RWPE2 (cell line): ENCODE data around the gene SNAPC1.

ENCODE experiments used
- ATAC-seq: fragments of 200-7000 bp; cut with Tn5 transposase; 3 replicates; pipeline ENCODE4 v1.9.1; 2021; ENCODE audit warnings: low read depth
- DNase-seq: peaks from one replicate; pipeline ENCODE4 v3.0.0-alpha.2; 2020; ENCODE audit warnings: low spot score
- H3K27ac ChIP-seq: fragments of 450-650 bp; 2 replicates; pipeline ENCODE4 v1.5.1; 2017; ENCODE audit warnings: mild to moderate bottlenecking; ENCODE audit not compliant: poor library complexity, severe bottlenecking
- H3K27me3 ChIP-seq: fragments of 250-450 bp; sonication (Bioruptor Pico); 2 replicates; pipeline ENCODE4 v1.5.1; 2021; ENCODE audit warnings: mild to moderate bottlenecking, moderate library complexity; ENCODE audit not compliant: insufficient read depth, poor library complexity, severe bottlenecking
- H3K36me3 ChIP-seq: fragments of 250-450 bp; sonication (Bioruptor Pico); 2 replicates; pipeline ENCODE4 v1.5.1; 2020; ENCODE audit warnings: low read depth, mild to moderate bottlenecking, moderate library complexity
- H3K4me1 ChIP-seq: fragments of 250-450 bp; sonication (Bioruptor Pico); 2 replicates; pipeline ENCODE4 v1.5.1; 2021; ENCODE audit warnings: mild to moderate bottlenecking, moderate library complexity; ENCODE audit not compliant: insufficient read depth, poor library complexity, severe bottlenecking
- H3K4me3 ChIP-seq: fragments of 250-450 bp; sonication (Bioruptor Pico); 2 replicates; pipeline ENCODE4 v1.5.1; 2021; ENCODE audit warnings: mild to moderate bottlenecking, moderate library complexity; ENCODE audit not compliant: severe bottlenecking
- H3K9me3 ChIP-seq: fragments of 250-450 bp; sonication (Bioruptor Pico); 2 replicates; pipeline ENCODE4 v1.5.1; 2021; ENCODE audit warnings: mild to moderate bottlenecking, moderate library complexity; ENCODE audit not compliant: severe bottlenecking
- CTCF ChIP-seq: fragments of 450-650 bp; IDR thresholded peaks from one replicate; pipeline ENCODE4 v1.5.1; 2017; ENCODE audit warnings: mild to moderate bottlenecking, moderate library complexity; ENCODE audit not compliant: poor library complexity, severe bottlenecking

SNAPC1 gene

GRCh38 chr14:61719344-61720293 is 42.6 kb upstream of the SNAPC1 start:
- ATAC-seq (no peak), DNase-seq (no peak)
- Histone ChIP-seq H3K36me3 (peaks cover 92% of the 10 kb centered on the region), H3K4me1 (peaks cover 75% of the 10 kb centered on the region), H3K27me3 (no peaks in the 10 kb centered on the region), H3K27ac (peak overlapping the region; percentile 46), H3K9me3 (no peaks in the 10 kb centered on the region), H3K4me3 (no peak overlapping the region)
- TF ChIP-seq CTCF, result no peak

- Histone ChIP-seq H3K4me3 (no peak overlapping the region), H3K4me1 (peaks cover 69% of the 10 kb centered on the region), H3K36me3 (peaks cover 97% of the 10 kb centered on the region), H3K27me3 (no peaks in the 10 kb centered on the region), H3K9me3 (no peaks in the 10 kb centered on the region), H3K27ac (peak overlapping the region; percentile 46)
- ATAC-seq (no peak; the same call in 2 of the 3 replicates), DNase-seq (no peak)
- no peak for TF ChIP-seq CTCF
Observed at GRCh38 chr14:61720294-61720661, 41.9 kb upstream of the SNAPC1 start.

GRCh38 chr14:61720741-61721140 is 41.5 kb upstream of the SNAPC1 start:
- no peak overlapping the region for H3K4me3 ChIP-seq

GRCh38 chr14:61724133-61724532 is 38.1 kb upstream of the SNAPC1 start:
- Histone ChIP-seq H3K9me3 (no peaks in the 10 kb centered on the region), H3K4me3 (no peak overlapping the region), H3K4me1 (peaks cover 42% of the 10 kb centered on the region), H3K27me3 (no peaks in the 10 kb centered on the region), H3K36me3 (peaks cover 100% of the 10 kb centered on the region), H3K27ac (peak overlapping the region; percentile 46)
- no peak for ATAC-seq
- no peak for TF ChIP-seq CTCF
- no peak for DNase-seq

More at GRCh38 chr14:61720741-61721140, 41.5 kb upstream of the SNAPC1 start:
- no peaks in the 10 kb centered on the region for H3K9me3 ChIP-seq
- peak overlapping the region; percentile 46 for H3K27ac ChIP-seq
- no peak for DNase-seq
- H3K27me3 ChIP-seq, result no peaks in the 10 kb centered on the region
- H3K4me1 ChIP-seq, result peaks cover 64% of the 10 kb centered on the region
- TF ChIP-seq CTCF, result no peak
- H3K36me3 ChIP-seq, result peaks cover 97% of the 10 kb centered on the region
- ATAC-seq, result no peak
